ENCODE data around the gene KCNK5. TPM values are rescaled to one million over a fixed set of nuclear protein-coding genes. Genes with fewer than 3 reads are reported as not detected.

Gene KCNK5
- total and polyA plus RNA-seq, 9 of the 15 experiments (the other 6 are each of a cell fraction or from before 2014, with no cell fraction given), result 1.5 to 45.8 (median 25.8) TPM

DNA sequence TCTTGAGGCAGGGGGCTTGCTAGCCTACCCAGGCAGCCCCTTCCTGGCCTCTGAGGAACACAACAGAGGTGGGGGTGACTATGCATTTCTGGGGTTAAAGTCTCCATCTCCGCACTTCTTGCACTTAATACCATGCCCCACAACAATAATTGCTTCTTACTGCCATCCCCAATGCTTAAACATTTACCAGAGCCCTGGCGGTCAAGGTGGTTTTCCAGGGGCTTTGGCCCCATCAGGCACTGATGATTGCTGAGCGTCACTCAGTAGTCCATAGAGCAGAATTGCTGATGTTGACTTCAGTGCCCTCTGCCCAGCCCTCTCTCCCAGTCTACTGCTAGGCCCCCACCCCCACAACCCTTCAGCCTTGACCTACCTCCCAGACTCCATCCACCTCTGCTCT lies 32.5 kb upstream of the KCNK5 start:
- no peak overlapping the region for H2AFZ ChIP-seq (ENCODE audit: low read depth, low read length)
- WGBS (ENCODE audit: insufficient coverage, low coverage, missing lambda C conversion rate), result 0% methylated on average over 3 of the region's 3 CpGs
- no peaks in the 10 kb centered on the region for H3K4me1 ChIP-seq (replicated peaks in 1 of 2; ENCODE audit: control insufficient read depth in 2 of 2, insufficient read depth in 2 of 2, low read length in 2 of 2)
- no peak overlapping the region for H3K9ac ChIP-seq (ENCODE audit: insufficient read depth in 1 of 2, low read depth in 2 of 2, low read length in 2 of 2)
- in situ Hi-C loops (cut with MboI), result no loop called here
- H4K20me1 ChIP-seq (replicated peaks; ENCODE audit: control insufficient read depth, insufficient read depth, low read length), result no peaks in the 10 kb centered on the region
- no peaks in the 10 kb centered on the region for H3K36me3 ChIP-seq (ENCODE audit: control insufficient read depth, insufficient read depth, low read length)
- intact Hi-C loops (cut with micrococcal nuclease), result no loop called here
- H3K4me3 ChIP-seq, result no peak overlapping the region
- no peak for FAIRE-seq
- DNase-seq (ENCODE audit: extremely low read depth in 1 of 4, low spot score in 3 of 4), result no peak
- ATAC-seq, result no peak
- no peak overlapping the region for H3K4me2 ChIP-seq (ENCODE audit: insufficient read depth, low read length)
- H3K9me3 ChIP-seq (replicated peaks; ENCODE audit: control insufficient read depth, insufficient read depth, low read depth, low read length), result no peaks in the 10 kb centered on the region
- no peak for TF ChIP-seq KDM1A (IDR thresholded peaks at IDR 0.05)
- no peak for TF ChIP-seq ASH1L (IDR thresholded peaks at IDR 0.05; ENCODE audit: borderline replicate concordance, low read depth, partially characterized antibody)
- TF ChIP-seq WHSC1 (IDR thresholded peaks at IDR 0.05; ENCODE audit: low read length), result no peak
- TF ChIP-seq, protein P1, sequence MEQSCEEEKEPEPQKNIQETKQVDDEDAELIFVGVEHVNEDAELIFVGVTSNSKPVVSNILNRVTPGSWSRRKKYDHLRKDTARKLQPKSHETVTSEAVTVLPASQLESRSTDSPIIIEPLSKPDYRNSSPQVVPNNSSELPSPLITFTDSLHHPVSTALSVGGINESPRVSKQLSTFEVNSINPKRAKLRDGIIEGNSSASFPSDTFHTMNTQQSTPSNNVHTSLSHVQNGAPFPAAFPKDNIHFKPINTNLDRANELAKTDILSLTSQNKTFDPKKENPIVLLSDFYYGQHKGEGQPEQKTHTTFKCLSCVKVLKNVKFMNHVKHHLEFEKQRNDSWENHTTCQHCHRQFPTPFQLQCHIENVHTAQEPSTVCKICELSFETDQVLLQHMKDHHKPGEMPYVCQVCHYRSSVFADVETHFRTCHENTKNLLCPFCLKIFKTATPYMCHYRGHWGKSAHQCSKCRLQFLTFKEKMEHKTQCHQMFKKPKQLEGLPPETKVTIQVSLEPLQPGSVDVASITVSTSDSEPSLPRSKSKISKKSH (CRISPR knock-in tag; IDR thresholded peaks at IDR 0.05), result no peak
- TF ChIP-seq TEAD4 (IDR thresholded peaks at IDR 0.05; ENCODE audit: low read length), result no peak
- TF ChIP-seq TEAD4 (CRISPR knock-in tag; IDR thresholded peaks at IDR 0.05; ENCODE audit: borderline replicate concordance), result no peak
- TF ChIP-seq, protein P2, sequence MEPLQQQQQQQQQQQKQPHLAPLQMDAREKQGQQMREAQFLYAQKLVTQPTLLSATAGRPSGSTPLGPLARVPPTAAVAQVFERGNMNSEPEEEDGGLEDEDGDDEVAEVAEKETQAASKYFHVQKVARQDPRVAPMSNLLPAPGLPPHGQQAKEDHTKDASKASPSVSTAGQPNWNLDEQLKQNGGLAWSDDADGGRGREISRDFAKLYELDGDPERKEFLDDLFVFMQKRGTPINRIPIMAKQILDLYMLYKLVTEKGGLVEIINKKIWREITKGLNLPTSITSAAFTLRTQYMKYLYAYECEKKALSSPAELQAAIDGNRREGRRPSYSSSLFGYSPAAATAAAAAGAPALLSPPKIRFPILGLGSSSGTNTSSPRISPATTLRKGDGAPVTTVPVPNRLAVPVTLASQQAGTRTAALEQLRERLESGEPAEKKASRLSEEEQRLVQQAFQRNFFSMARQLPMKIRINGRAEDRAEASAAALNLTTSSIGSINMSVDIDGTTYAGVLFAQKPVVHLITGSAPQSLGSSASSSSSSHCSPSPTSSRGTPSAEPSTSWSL (CRISPR knock-in tag; IDR thresholded peaks at IDR 0.05; ENCODE audit: borderline replicate concordance), result no peak
- TF ChIP-seq GTF2A2 (tag; IDR thresholded peaks at IDR 0.05), result no peak
- TF ChIP-seq ZNF311 (CRISPR knock-in tag; IDR thresholded peaks at IDR 0.05), result no peak
- no peak for TF ChIP-seq NONO (IDR thresholded peaks at IDR 0.05; ENCODE audit: low read depth in 2 of 2, low read length in 1 of 2)
- TF ChIP-seq ZBTB12 (CRISPR knock-in tag; IDR thresholded peaks at IDR 0.05), result no peak
- no peak for TF ChIP-seq ZKSCAN8 (CRISPR knock-in tag; IDR thresholded peaks at IDR 0.05)
- peaks cover 33 to 52% of the 10 kb centered on the region in 2 experiments for H3K27me3 ChIP-seq (ENCODE audit: control insufficient read depth in 2 of 2, insufficient read depth in 2 of 2, low read length in 2 of 2)
- BruUV-seq (replicated peaks), result no TSS peak
- no peak overlapping the region for H3K27ac ChIP-seq (ENCODE audit: extremely low read depth, low read depth, low read length)
- CTCF ChIA-PET (ENCODE audit: low intra/inter-chr PET ratio), result no interaction called here
- no peaks in the 10 kb centered on the region for H3K79me2 ChIP-seq (ENCODE audit: control insufficient read depth, insufficient read depth, low read length)
- H3K9me1 ChIP-seq (ENCODE audit: control insufficient read depth, insufficient read depth, low read length), result no peaks in the 10 kb centered on the region
- POLR2A ChIA-PET, result no interaction called here
